ENCODE results near the gene CALML6.

Gene CALML6

GRCh38 chr1:1875932-1876331 lies 39.1 kb upstream of the CALML6 start:
- H3K4me3 ChIP-seq (ENCODE audit: control insufficient read depth, low read depth, low read length) = no peak overlapping the region
- DNase-seq (ENCODE audit: low read depth) = no peak
- TF ChIP-seq CTCF (conservative IDR thresholded peaks at IDR 0.05; ENCODE audit: control insufficient read depth, insufficient read depth, low read depth, low read length) = no peak

DNA sequence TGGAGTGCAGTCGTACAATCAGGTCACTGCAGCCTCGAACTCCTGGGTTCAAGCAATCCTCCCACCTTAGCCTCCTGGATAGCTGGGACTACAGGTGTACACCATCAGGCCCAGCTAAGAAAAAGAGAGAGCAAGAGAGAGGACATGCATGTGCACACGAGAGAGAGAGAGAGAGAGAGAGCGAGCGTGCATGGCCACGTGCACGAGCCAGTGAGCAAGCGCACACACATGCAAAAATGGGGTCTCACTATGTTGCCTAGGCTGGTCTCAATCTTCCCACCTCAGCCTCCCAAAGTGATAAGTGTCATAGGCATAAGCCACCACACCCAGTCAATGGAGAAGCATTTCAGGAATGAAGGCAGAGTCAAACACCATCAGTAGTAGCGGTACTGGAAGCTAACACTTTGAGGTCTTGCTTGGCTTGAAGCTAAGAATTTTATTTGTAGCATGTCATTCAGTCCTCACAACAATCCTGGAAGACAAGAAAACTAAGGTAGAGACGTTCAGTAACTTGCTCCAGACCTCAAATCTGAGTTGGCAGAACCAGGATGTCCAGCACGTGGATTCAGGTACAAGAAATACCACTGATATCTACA lies 38.6 kb upstream of the CALML6 start:
- H3K4me3 ChIP-seq (ENCODE audit: control insufficient read depth, low read depth, low read length) = no peak overlapping the region
- TF ChIP-seq CTCF (conservative IDR thresholded peaks at IDR 0.05; ENCODE audit: control insufficient read depth, insufficient read depth, low read depth, low read length) = no peak
- no peak for DNase-seq (ENCODE audit: low read depth)

- H3K4me3 ChIP-seq (ENCODE audit: control insufficient read depth, low read depth, low read length) = no peak overlapping the region
- TF ChIP-seq CTCF (conservative IDR thresholded peaks at IDR 0.05; ENCODE audit: control insufficient read depth, insufficient read depth, low read depth, low read length) = no peak
- no peak for DNase-seq (ENCODE audit: low read depth)
Measured at GRCh38 chr1:1877865-1878436, 37.1 kb upstream of the CALML6 start.

GRCh38 chr1:1879942-1880341 lies 35.1 kb upstream of the CALML6 start:
- DNase-seq (ENCODE audit: low read depth) = no peak
- TF ChIP-seq CTCF (conservative IDR thresholded peaks at IDR 0.05; ENCODE audit: control insufficient read depth, insufficient read depth, low read depth, low read length) = no peak
- H3K4me3 ChIP-seq (ENCODE audit: control insufficient read depth, low read depth, low read length) = no peak overlapping the region

- TF ChIP-seq CTCF (conservative IDR thresholded peaks at IDR 0.05; ENCODE audit: control insufficient read depth, insufficient read depth, low read depth, low read length) = no peak
- DNase-seq (ENCODE audit: low read depth) = no peak
- H3K4me3 ChIP-seq (ENCODE audit: control insufficient read depth, low read depth, low read length) = no peak overlapping the region
Measured at GRCh38 chr1:1880617-1881312, 34.3 kb upstream of the CALML6 start.

- TF ChIP-seq CTCF (conservative IDR thresholded peaks at IDR 0.05; ENCODE audit: control insufficient read depth, insufficient read depth, low read depth, low read length) = no peak
- H3K4me3 ChIP-seq (ENCODE audit: control insufficient read depth, low read depth, low read length) = no peak overlapping the region
- no peak for DNase-seq (ENCODE audit: low read depth)
Measured at GRCh38 chr1:1881727-1882126, 33.3 kb upstream of the CALML6 start.
